Activated B cell treated with CpG ODN at 0.5 μM for 24 hours (primary cell): ENCODE results near the gene PRKN. TPM values are rescaled to one million over a fixed set of nuclear protein-coding genes. Genes with fewer than 3 reads are reported as not detected.

Experiments
- ATAC-seq: fragments of 200-7000 bp; cut with Tn5 transposase; one replicate; pipeline ENCODE4 v1.10.0; 2021; ENCODE audit warnings: low read depth, mild to moderate bottlenecking, moderate library complexity
- CTCF ChIA-PET: fragments of 350-600 bp; sonication (Branson Sonifier 250); formaldehyde crosslinking; loops from one replicate; lab custom pipeline; 2021; ENCODE audit warnings: antibody characterized with exemption; lab: Charles Lee
- POLR2A ChIA-PET: fragments of 350-600 bp; sonication (Branson Sonifier 250); formaldehyde crosslinking; loops from one replicate; lab custom pipeline; 2021; ENCODE audit warnings: antibody characterized with exemption; lab: Charles Lee
- DNase-seq: peaks from one replicate; pipeline ENCODE4 v3.0.0; 2022
- H3K27ac Mint-ChIP-seq: one replicate; pipeline ENCODE4 v1.8.0; 2020; ENCODE audit warnings: mixed read lengths
- H3K27me3 Mint-ChIP-seq: one replicate; pipeline ENCODE4 v1.8.0; 2021; ENCODE audit warnings: mixed read lengths
- H3K36me3 Mint-ChIP-seq: one replicate; pipeline ENCODE4 v1.8.0; 2021; ENCODE audit warnings: low read depth, mixed read lengths
- H3K4me1 Mint-ChIP-seq: one replicate; pipeline ENCODE4 v1.8.0; 2021; ENCODE audit warnings: mixed read lengths
- H3K4me3 Mint-ChIP-seq: one replicate; pipeline ENCODE4 v1.8.0; 2020; ENCODE audit warnings: mild to moderate bottlenecking, mixed read lengths
- H3K9me3 Mint-ChIP-seq: one replicate; pipeline ENCODE4 v1.8.0; 2020; ENCODE audit warnings: mixed read lengths
- CTCF ChIP-seq: fragments of 200-600 bp; IDR thresholded peaks from one replicate; pipeline ENCODE4 v1.8.0; 2022; ENCODE audit warnings: antibody characterized with exemption, mild to moderate bottlenecking
- intact Hi-C: fragments of 100-400 bp; cut with micrococcal nuclease; formaldehyde crosslinking; loops from one replicate; pipeline ENCODE4 v1.15.1; 2024
- total RNA-seq: library from RNA; stranded (reverse); gene quantifications from 2 replicates; pipeline ENCODE4 v1.2.3, GENCODE V29; 2022

PRKN gene
- total RNA-seq, 1 donor from 2014 or later: 2.3 TPM

- ATAC-seq (no peak), DNase-seq (no peak)
- intact Hi-C loops: no loop called here
- H3K4me1 Mint-ChIP-seq: no peaks in the 10 kb centered on the region
- no peaks in the 10 kb centered on the region for H3K36me3 Mint-ChIP-seq
- no peak overlapping the region for H3K27ac Mint-ChIP-seq
- H3K9me3 Mint-ChIP-seq: no peaks in the 10 kb centered on the region
- no peak for TF ChIP-seq CTCF
- H3K27me3 Mint-ChIP-seq: no peaks in the 10 kb centered on the region
- CTCF ChIA-PET: no interaction called here
- POLR2A ChIA-PET: no interaction called here
- H3K4me3 Mint-ChIP-seq: no peak overlapping the region
These were observed 455.6 kb downstream of the PRKN start for GRCh38 chr6:162271922-162272321.

- H3K36me3 Mint-ChIP-seq: no peaks in the 10 kb centered on the region
- no peak for TF ChIP-seq CTCF
- H3K27ac Mint-ChIP-seq: no peak overlapping the region
- H3K4me1 Mint-ChIP-seq: no peaks in the 10 kb centered on the region
- CTCF ChIA-PET: no interaction called here
- no peaks in the 10 kb centered on the region for H3K9me3 Mint-ChIP-seq
- POLR2A ChIA-PET: no interaction called here
- intact Hi-C loops: no loop called here
- ATAC-seq: no peak
- no peak overlapping the region for H3K4me3 Mint-ChIP-seq
- no peaks in the 10 kb centered on the region for H3K27me3 Mint-ChIP-seq
- DNase-seq: no peak
These were observed 456.6 kb downstream of the PRKN start for GRCh38 chr6:162270966-162271365.

GRCh38 chr6:162267641-162268040, 459.9 kb downstream of the PRKN start:
- no peaks in the 10 kb centered on the region for H3K36me3 Mint-ChIP-seq

GRCh38 chr6:162267126-162267525, 460.4 kb downstream of the PRKN start:
- intact Hi-C loops: no loop called here
- no peaks in the 10 kb centered on the region for H3K27me3 Mint-ChIP-seq
- H3K4me3 Mint-ChIP-seq: no peak overlapping the region
- H3K9me3 Mint-ChIP-seq: no peaks in the 10 kb centered on the region
- CTCF ChIA-PET: no interaction called here
- ATAC-seq: no peak
- peaks cover 2% of the 10 kb centered on the region for H3K36me3 Mint-ChIP-seq
- DNase-seq: no peak
- TF ChIP-seq CTCF: no peak
- no peaks in the 10 kb centered on the region for H3K4me1 Mint-ChIP-seq
- POLR2A ChIA-PET: no interaction called here
- H3K27ac Mint-ChIP-seq: no peak overlapping the region

More at GRCh38 chr6:162267641-162268040, 459.9 kb downstream of the PRKN start:
- Mint-ChIP-seq H3K9me3 (no peaks in the 10 kb centered on the region), H3K4me3 (no peak overlapping the region), H3K27me3 (no peaks in the 10 kb centered on the region), H3K27ac (no peak overlapping the region), H3K4me1 (no peaks in the 10 kb centered on the region)
- ATAC-seq (no peak), DNase-seq (no peak)
- CTCF ChIA-PET: no interaction called here
- intact Hi-C loops: no loop called here
- no peak for TF ChIP-seq CTCF
- POLR2A ChIA-PET: no interaction called here

GRCh38 chr6:162264581-162264980, 463.0 kb downstream of the PRKN start:
- H3K9me3 Mint-ChIP-seq: no peaks in the 10 kb centered on the region
- no peak for TF ChIP-seq CTCF
- H3K4me1 Mint-ChIP-seq: no peaks in the 10 kb centered on the region
- no peak overlapping the region for H3K4me3 Mint-ChIP-seq
- CTCF ChIA-PET: no interaction called here
- intact Hi-C loops: no loop called here
- H3K27ac Mint-ChIP-seq: no peak overlapping the region
- H3K36me3 Mint-ChIP-seq: peaks cover 2% of the 10 kb centered on the region
- no peaks in the 10 kb centered on the region for H3K27me3 Mint-ChIP-seq
- ATAC-seq (no peak), DNase-seq (no peak)
- POLR2A ChIA-PET: no interaction called here
